GM18861 (cell line): Measurements from ENCODE around the gene TRIM74.
"Not testable (repeated sequence)": the region's sequence is repeated elsewhere in the genome, so short reads cannot be mapped to it uniquely, and the experiment has no call there.

ENCODE experiments used
- ATAC-seq: cut with Tn5 transposase; IDR thresholded peaks from one replicate; pipeline ENCODE4 v1.9.1; 2021; ENCODE audit not compliant: unreplicated experiment

TRIM74 gene

GRCh38 chr7:72960029-72960428 lies 9.2 kb downstream of the TRIM74 start:
- not testable (repeated sequence) for ATAC-seq

- peak; percentile 92 for ATAC-seq
Observed at GRCh38 chr7:72954563-72955198, 14.6 kb downstream of the TRIM74 start.

GRCh38 chr7:72953901-72954562 lies 15.2 kb downstream of the TRIM74 start:
- ATAC-seq: peak; percentile 31

DNA sequence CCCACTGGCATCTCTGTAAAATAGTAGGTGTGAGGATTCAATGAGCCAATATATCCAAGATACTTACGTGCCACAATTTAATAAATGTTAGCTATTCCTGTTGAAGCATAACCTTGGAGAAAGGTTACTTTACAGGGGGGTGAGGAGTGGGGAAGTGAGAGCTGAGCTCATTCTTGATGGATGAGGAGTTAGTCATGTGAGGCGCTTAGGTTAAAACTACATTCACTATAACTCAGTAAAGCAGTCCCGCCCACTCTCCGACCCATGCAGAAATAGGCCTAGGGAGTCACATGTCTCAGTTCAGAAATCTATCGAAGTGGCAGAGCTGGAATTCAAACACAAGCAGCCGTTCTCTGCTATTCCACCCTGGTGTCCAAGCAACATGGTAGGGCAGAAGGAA lies 18.8 kb downstream of the TRIM74 start:
- ATAC-seq: not testable (repeated sequence)

DNA sequence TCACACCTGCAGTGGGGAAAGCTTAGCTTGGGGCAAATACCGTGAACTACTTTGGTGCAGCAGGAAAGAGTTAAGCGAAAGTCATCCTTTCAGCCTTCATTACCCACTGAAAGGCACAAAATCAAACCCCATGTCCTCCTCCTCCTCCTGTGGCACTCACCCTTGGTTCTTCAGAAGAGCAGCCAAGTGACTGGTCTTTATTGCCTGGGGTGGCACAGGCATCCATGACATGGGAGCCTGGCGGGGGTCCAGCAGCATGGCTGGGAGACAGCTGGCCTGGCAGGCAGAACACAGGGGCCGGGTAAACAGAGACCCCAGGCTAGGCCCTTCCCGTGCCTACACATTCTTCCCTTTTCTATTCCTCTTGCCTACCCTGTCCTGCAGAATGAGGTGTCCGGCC lies 19.6 kb downstream of the TRIM74 start:
- not testable (repeated sequence) for ATAC-seq

DNA sequence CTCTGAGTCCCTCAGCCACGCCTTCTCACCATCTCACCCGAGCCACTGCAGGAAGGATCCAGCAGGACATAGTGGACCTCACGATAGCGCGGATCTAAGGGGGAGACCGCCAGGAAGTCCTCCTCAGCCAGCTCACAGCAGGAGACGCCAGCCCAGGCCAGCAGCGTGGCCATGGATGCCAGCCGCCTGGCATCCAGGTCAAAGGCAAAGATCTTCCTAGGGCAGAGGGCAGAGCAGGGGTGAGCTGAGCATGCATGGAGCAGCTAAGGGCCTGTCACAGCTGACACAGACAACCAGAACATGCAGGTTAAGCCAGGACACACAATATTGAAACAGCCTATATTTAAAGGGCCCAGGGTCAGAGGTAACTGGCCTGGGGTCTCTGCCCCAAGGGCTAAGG lies 20.0 kb downstream of the TRIM74 start:
- not testable (repeated sequence) for ATAC-seq

DNA sequence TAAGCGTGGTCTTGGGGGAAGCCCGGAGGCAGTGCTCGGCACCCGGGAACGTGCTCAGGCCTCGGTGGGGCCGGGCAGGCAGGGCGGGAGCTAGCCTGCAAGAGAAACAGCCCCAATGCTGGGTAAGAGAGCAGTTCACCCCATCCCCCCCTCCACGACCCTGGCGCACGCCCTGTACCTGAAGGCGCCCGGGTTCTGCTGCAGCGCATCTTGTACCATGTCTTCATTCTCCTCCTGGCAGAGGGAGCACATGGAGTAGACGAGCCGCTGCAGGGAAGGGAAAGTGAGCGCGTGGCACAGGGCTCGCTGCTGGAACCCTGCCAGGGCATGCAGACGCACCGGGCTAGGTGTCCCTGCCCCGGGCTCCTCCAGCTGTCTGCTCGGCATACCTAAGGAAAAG lies 20.6 kb downstream of the TRIM74 start:
- not testable (repeated sequence) for ATAC-seq

- not testable (repeated sequence) for ATAC-seq
Observed at GRCh38 chr7:72946130-72946745, 23.0 kb downstream of the TRIM74 start.

DNA sequence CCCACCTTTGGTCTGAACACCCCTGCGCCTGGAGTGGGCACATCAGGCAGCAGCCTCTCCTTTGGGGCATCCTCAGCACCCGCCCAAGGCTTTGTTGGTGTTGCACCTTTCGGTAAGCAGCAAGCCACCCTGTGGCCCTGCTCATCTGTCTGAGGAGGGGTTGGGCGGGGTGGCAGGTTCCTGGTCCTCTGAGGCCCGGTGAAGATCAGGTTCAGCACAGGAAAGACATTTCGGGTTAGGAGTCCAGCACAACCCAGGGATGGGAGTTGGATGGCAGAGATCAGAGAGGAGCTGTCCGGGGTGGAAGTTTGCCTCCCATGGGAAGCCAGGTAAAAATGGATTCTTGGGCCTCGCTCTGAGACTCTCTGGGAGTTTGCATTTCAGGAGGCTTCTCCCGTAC lies 23.7 kb downstream of the TRIM74 start:
- not testable (repeated sequence) for ATAC-seq

DNA sequence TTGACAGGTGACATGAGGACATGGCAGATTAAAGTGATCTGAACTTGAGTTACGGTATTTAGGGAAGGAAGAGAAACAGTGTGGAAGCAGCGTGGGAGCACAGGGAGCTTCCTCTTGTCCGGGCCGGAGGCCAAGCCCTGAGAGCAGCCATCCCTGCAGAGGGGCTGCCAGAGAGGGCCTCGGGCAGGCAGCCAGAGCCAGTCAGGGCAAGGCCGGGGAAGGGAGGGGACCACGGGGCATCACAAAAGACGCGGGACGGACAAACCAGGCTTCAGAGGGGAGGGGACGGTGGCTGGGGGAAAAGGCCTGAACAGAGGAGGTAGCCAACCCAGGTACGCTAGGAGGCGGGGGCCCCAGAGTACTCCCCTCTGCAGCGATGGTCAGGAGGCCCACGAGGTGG lies 24.3 kb downstream of the TRIM74 start:
- not testable (repeated sequence) for ATAC-seq

GRCh38 chr7:72942956-72943355 lies 26.3 kb downstream of the TRIM74 start:
- ATAC-seq: not testable (repeated sequence)

DNA sequence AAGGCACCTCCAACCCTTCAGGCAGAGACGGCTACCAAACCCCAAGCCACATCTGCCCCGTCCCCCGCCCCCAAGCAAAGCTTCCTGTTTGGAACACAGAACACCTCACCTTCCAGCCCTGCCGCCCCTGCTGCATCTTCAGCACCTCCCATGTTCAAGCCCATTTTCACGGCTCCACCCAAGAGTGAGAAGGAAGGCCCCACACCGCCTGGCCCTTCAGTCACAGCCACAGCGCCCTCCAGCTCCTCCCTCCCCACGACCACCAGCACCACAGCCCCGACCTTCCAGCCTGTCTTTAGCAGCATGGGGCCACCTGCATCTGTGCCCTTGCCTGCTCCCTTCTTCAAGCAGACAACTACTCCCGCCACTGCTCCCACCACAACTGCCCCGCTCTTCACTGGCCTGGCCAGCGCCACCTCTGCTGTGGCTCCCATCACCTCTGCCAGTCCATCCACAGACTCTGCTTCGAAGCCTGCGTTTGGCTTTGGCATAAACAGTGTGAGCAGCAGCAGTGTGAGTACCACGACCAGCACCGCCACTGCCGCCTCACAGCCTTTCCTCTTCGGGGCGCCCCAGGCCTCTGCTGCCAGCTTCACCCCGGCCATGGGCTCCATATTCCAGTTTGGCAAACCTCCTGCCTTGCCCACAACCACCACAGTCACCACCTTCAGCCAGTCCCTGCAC lies 27.1 kb downstream of the TRIM74 start:
- ATAC-seq: not testable (repeated sequence)

DNA sequence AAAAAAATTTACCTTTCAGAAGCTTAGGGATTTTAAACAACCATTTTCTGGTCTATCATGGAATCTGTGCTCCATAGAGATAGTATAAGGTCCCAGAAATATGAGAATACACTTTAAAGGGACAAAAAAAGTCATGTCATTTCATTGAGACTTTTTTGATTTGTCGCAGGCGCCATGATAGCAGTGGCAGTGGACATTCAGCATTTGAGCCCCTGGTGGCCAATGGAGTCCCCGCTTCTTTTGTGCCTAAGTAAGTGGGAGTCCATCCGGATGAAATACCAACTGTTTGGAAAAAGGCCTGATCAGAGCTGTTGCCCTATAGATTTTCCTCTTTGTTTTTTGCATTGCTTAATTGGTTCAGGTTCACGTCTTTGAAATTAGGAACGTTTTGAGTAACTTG lies 41.0 kb downstream of the TRIM74 start:
- not testable (repeated sequence) for ATAC-seq

GRCh38 chr7:72927791-72928190 lies 41.5 kb downstream of the TRIM74 start:
- not testable (repeated sequence) for ATAC-seq

GRCh38 chr7:72925546-72926120 lies 43.6 kb downstream of the TRIM74 start:
- no peak for ATAC-seq

- ATAC-seq: peak; percentile 80
Observed at GRCh38 chr7:72924733-72925545, 44.3 kb downstream of the TRIM74 start, which contains the start of gene POM121. POM121 (plus strand) TSS chr7:72925095; CDS start chr7:72925122, 27 bp downstream.

- ATAC-seq: peak; percentile 11
Observed at GRCh38 chr7:72924386-72924732, 44.9 kb downstream of the TRIM74 start.

DNA sequence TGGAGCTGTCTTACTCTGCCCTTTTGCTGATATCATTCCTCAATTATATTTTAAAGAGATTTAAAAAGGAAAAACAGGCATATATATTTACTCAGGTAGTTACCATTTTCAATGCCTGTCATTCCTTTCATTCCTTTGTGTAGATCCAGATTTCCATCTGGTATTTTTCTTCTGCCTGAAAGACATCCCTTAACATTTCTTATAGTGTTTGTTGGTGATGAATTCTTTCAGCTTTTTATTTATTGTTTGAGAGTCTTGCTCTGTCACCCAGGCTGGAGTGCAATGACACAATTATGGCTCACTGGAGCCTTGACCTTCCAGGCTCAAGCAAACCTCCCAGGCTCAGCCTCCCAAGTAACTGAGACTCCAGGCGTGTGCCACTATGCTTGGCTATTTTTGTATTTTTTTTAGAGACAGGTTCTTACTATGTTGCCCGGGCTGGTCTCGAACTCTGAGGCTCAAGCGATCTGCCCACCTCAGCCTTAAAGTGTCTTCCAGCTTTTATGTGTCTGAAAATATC lies 50.0 kb downstream of the TRIM74 start:
- no peak for ATAC-seq

DNA sequence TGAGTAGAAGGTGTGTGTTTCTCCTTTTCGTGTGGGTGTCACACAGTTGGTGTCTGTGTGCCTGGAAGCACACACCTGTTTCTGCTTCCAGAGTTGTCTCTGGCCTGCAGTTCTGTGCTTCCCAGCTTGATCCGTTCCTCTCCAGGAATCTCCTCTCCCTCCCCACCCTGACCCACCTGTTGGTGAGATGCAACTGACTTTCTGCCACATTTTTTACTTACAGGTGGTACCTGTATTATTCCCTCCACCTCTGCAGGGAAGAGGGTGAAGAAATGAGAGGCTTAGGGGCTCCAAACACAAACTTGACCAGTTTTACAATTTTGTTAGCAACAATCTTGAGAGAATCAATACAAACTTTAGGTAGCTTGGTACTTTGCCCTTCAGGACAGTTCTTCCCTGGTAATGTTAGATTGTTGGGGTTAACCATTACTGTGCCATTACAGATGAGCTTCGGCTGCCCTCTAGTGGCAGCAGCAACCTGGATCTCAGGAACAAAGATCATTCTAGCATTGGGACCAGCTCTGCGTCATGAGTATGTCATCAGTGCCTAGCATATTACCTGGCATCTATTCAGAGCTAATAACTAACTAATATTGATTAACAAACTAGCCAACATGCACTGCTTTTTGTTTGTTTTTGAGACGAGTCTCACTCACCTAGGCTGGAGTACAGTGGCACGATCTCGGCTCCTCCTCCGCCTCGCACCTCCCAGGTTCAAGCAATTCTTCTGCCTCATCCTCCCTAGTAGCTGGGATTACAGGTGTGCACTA lies 54.3 kb downstream of the TRIM74 start:
- ATAC-seq: peak; percentile 85
